ENCODE data around the gene ATP6V0A4.

The ATP6V0A4 gene

GRCh38 chr7:138665669-138666140 is 132.3 kb downstream of the ATP6V0A4 start:
- TF ChIP-seq EZH2 (IDR thresholded peaks at IDR 0.05; ENCODE audit: borderline replicate concordance, low read depth, low read length, severe bottlenecking) (no peak), CTCF (IDR thresholded peaks at IDR 0.05; ENCODE audit: borderline replicate concordance, extremely low read depth, low read length, poor library complexity, severe bottlenecking) (no peak)
- no peaks in the 10 kb centered on the region for H3K27me3 ChIP-seq (ENCODE audit: insufficient read depth, low read length, poor library complexity)
- H3K4me2 ChIP-seq (ENCODE audit: insufficient read depth, low read length): no peak overlapping the region
- H3K9ac ChIP-seq (ENCODE audit: low read depth, low read length): no peak overlapping the region
- no peaks in the 10 kb centered on the region for H3K9me3 ChIP-seq (ENCODE audit: insufficient read depth, low read length, severe bottlenecking)
- no peaks in the 10 kb centered on the region for H3K4me1 ChIP-seq (ENCODE audit: insufficient read depth, low read length)
- no peaks in the 10 kb centered on the region for H3K36me3 ChIP-seq (ENCODE audit: insufficient read depth, low read length)
- no peak for DNase-seq
- no peak overlapping the region for H2AFZ ChIP-seq (ENCODE audit: low read depth, low read length)
- H4K20me1 ChIP-seq (ENCODE audit: insufficient read depth, low read length): no peaks in the 10 kb centered on the region
- no peak overlapping the region for H3K27ac ChIP-seq (ENCODE audit: low read length)
- ATAC-seq (ENCODE audit: insufficient read depth, low read depth): no peak
- no peak overlapping the region for H3K4me3 ChIP-seq (ENCODE audit: low read depth in 1 of 2, low read length in 2 of 2)
- no peaks in the 10 kb centered on the region for H3K79me2 ChIP-seq (ENCODE audit: insufficient read depth, low read length)

- H3K9ac ChIP-seq (ENCODE audit: low read depth, low read length): no peak overlapping the region
- H3K4me2 ChIP-seq (ENCODE audit: insufficient read depth, low read length): no peak overlapping the region
- no peak for DNase-seq
- H3K4me1 ChIP-seq (ENCODE audit: insufficient read depth, low read length): no peaks in the 10 kb centered on the region
- no peak overlapping the region for H2AFZ ChIP-seq (ENCODE audit: low read depth, low read length)
- no peaks in the 10 kb centered on the region for H4K20me1 ChIP-seq (ENCODE audit: insufficient read depth, low read length)
- H3K27me3 ChIP-seq (ENCODE audit: insufficient read depth, low read length, poor library complexity): no peaks in the 10 kb centered on the region
- H3K79me2 ChIP-seq (ENCODE audit: insufficient read depth, low read length): no peaks in the 10 kb centered on the region
- TF ChIP-seq CTCF (IDR thresholded peaks at IDR 0.05; ENCODE audit: borderline replicate concordance, extremely low read depth, low read length, poor library complexity, severe bottlenecking): no peak
- TF ChIP-seq EZH2 (IDR thresholded peaks at IDR 0.05; ENCODE audit: borderline replicate concordance, low read depth, low read length, severe bottlenecking): no peak
- no peak overlapping the region for H3K4me3 ChIP-seq (ENCODE audit: low read depth in 1 of 2, low read length in 2 of 2)
- ATAC-seq (ENCODE audit: insufficient read depth, low read depth): no peak
- H3K27ac ChIP-seq (ENCODE audit: low read length): no peak overlapping the region
- H3K9me3 ChIP-seq (ENCODE audit: insufficient read depth, low read length, severe bottlenecking): no peaks in the 10 kb centered on the region
- H3K36me3 ChIP-seq (ENCODE audit: insufficient read depth, low read length): no peaks in the 10 kb centered on the region
Observed at GRCh38 chr7:138665249-138665648, 132.7 kb downstream of the ATP6V0A4 start.

GRCh38 chr7:138663725-138664710 is 134.0 kb downstream of the ATP6V0A4 start:
- no peak overlapping the region for H3K4me2 ChIP-seq (ENCODE audit: insufficient read depth, low read length)
- H3K27ac ChIP-seq (ENCODE audit: low read length): no peak overlapping the region
- H3K79me2 ChIP-seq (ENCODE audit: insufficient read depth, low read length): no peaks in the 10 kb centered on the region
- no peaks in the 10 kb centered on the region for H3K4me1 ChIP-seq (ENCODE audit: insufficient read depth, low read length)
- DNase-seq (no peak), ATAC-seq (ENCODE audit: insufficient read depth, low read depth) (no peak)
- H2AFZ ChIP-seq (ENCODE audit: low read depth, low read length): no peak overlapping the region
- H4K20me1 ChIP-seq (ENCODE audit: insufficient read depth, low read length): no peaks in the 10 kb centered on the region
- H3K4me3 ChIP-seq (ENCODE audit: low read depth in 1 of 2, low read length in 2 of 2): no peak overlapping the region
- no peak overlapping the region for H3K9ac ChIP-seq (ENCODE audit: low read depth, low read length)
- H3K9me3 ChIP-seq (ENCODE audit: insufficient read depth, low read length, severe bottlenecking): no peaks in the 10 kb centered on the region
- no peaks in the 10 kb centered on the region for H3K36me3 ChIP-seq (ENCODE audit: insufficient read depth, low read length)
- no peaks in the 10 kb centered on the region for H3K27me3 ChIP-seq (ENCODE audit: insufficient read depth, low read length, poor library complexity)
- TF ChIP-seq EZH2 (IDR thresholded peaks at IDR 0.05; ENCODE audit: borderline replicate concordance, low read depth, low read length, severe bottlenecking): no peak
- no peak for TF ChIP-seq CTCF (IDR thresholded peaks at IDR 0.05; ENCODE audit: borderline replicate concordance, extremely low read depth, low read length, poor library complexity, severe bottlenecking)
